MM.1S (cell line): ENCODE results near the gene ACVR2B.

Experiments
- DNase-seq: peaks from one replicate; pipeline ENCODE4 v3.0.0-alpha.2; 2015
- H2AFZ ChIP-seq: fragments of 300-600 bp; sonication (generic); 2 replicates; pipeline ENCODE4 v1.6.0; 2016; ENCODE audit warnings: antibody characterized with exemption, low read length
- H3F3A ChIP-seq: fragments of 300-600 bp; sonication (generic); 2 replicates; pipeline ENCODE4 v1.6.1; 2016; ENCODE audit warnings: mild to moderate bottlenecking, antibody characterized with exemption, low read length, moderate library complexity, mixed read lengths; ENCODE audit not compliant: insufficient read depth
- H3K27ac ChIP-seq: fragments of 300-600 bp; sonication (generic); 2 replicates; pipeline ENCODE4 v1.5.1; 2016; ENCODE audit warnings: mild to moderate bottlenecking, low read length
- H3K27me3 ChIP-seq: fragments of 300-600 bp; sonication (generic); replicated peaks from 2 replicates; pipeline ENCODE4 v1.6.0; 2016; ENCODE audit warnings: low read length; ENCODE audit not compliant: insufficient read depth
- H3K36me3 ChIP-seq: fragments of 300-600 bp; sonication (generic); replicated peaks from 2 replicates; pipeline ENCODE4 v1.6.1; 2016; ENCODE audit warnings: mild to moderate bottlenecking, low read length, mixed read lengths; ENCODE audit not compliant: insufficient read depth
- H3K4me1 ChIP-seq: fragments of 300-600 bp; sonication (generic); 2 replicates; pipeline ENCODE4 v1.6.1; 2016; ENCODE audit warnings: low read length, mixed read lengths
- H3K4me2 ChIP-seq: fragments of 300-600 bp; sonication (generic); 2 replicates; pipeline ENCODE4 v1.6.0; 2016; ENCODE audit warnings: low read depth, low read length
- H3K4me3 ChIP-seq: fragments of 300-600 bp; sonication (generic); 2 replicates; pipeline ENCODE4 v1.5.1; 2016; ENCODE audit warnings: low read length, mixed read lengths
- H3K79me2 ChIP-seq: fragments of 300-600 bp; sonication (generic); 2 replicates; pipeline ENCODE4 v1.6.1; 2016; ENCODE audit warnings: mixed run types, low read length, mixed read lengths
- H3K9ac ChIP-seq: fragments of 300-600 bp; sonication (generic); 2 replicates; pipeline ENCODE4 v1.6.1; 2016; ENCODE audit warnings: low read length, mixed read lengths
- H3K9me2 ChIP-seq: fragments of 300-600 bp; sonication (generic); replicated peaks from 2 replicates; pipeline ENCODE4 v1.6.1; 2016; ENCODE audit warnings: mild to moderate bottlenecking, low read length, mixed read lengths; ENCODE audit not compliant: insufficient read depth
- H3K9me3 ChIP-seq: fragments of 300-600 bp; sonication (generic); replicated peaks from 2 replicates; pipeline ENCODE4 v1.6.1; 2016; ENCODE audit warnings: mild to moderate bottlenecking, low read length, mixed read lengths; ENCODE audit not compliant: insufficient read depth
- H4K20me1 ChIP-seq: fragments of 300-600 bp; sonication (generic); 2 replicates; pipeline ENCODE4 v1.6.1; 2016; ENCODE audit warnings: mild to moderate bottlenecking, low read length, moderate library complexity, mixed read lengths; ENCODE audit not compliant: insufficient read depth
- CTCF ChIP-seq: fragments of 300-600 bp; sonication (generic); IDR thresholded peaks from 2 replicates; pipeline ENCODE4 v1.5.1; 2016; ENCODE audit warnings: antibody characterized with exemption, low read length, mixed read lengths
- EZH2 ChIP-seq: fragments of 300-600 bp; sonication (generic); optimal IDR thresholded peaks from 2 replicates; pipeline ENCODE3; 2017; ENCODE audit warnings: low read depth, mild to moderate bottlenecking, antibody characterized with exemption, low read length, mixed read lengths
- EZH2phosphoT487 ChIP-seq: fragments of 300-600 bp; sonication (generic); IDR thresholded peaks from 2 replicates; pipeline ENCODE4 v1.6.1; 2018; ENCODE audit warnings: antibody characterized with exemption, low read length

ACVR2B gene

GRCh38 chr3:38480093-38480445 lies 26.4 kb downstream of the ACVR2B start:
- Histone ChIP-seq H2AFZ (no peak overlapping the region), H3K36me3 (no peaks in the 10 kb centered on the region), H3K4me3 (no peak overlapping the region), H3K9ac (no peak overlapping the region), H3K27me3 (no peaks in the 10 kb centered on the region), H3K79me2 (no peaks in the 10 kb centered on the region), H3F3A (no peaks in the 10 kb centered on the region), H3K9me3 (no peaks in the 10 kb centered on the region), H4K20me1 (no peaks in the 10 kb centered on the region), H3K4me1 (no peaks in the 10 kb centered on the region), H3K27ac (no peak overlapping the region), H3K4me2 (no peak overlapping the region), H3K9me2 (no peaks in the 10 kb centered on the region)
- TF ChIP-seq EZH2 (no peak), EZH2phosphoT487 (no peak), CTCF (no peak)
- no peak for DNase-seq

- Histone ChIP-seq H3K4me3 (no peak overlapping the region), H3K9ac (no peak overlapping the region), H3K4me2 (no peak overlapping the region), H2AFZ (no peak overlapping the region), H4K20me1 (no peaks in the 10 kb centered on the region), H3K79me2 (no peaks in the 10 kb centered on the region), H3K36me3 (no peaks in the 10 kb centered on the region), H3K9me3 (no peaks in the 10 kb centered on the region), H3K9me2 (no peaks in the 10 kb centered on the region), H3K27ac (no peak overlapping the region), H3F3A (no peaks in the 10 kb centered on the region), H3K4me1 (no peaks in the 10 kb centered on the region), H3K27me3 (no peaks in the 10 kb centered on the region)
- no peak for DNase-seq
- no peak for TF ChIP-seq CTCF
- no peak for TF ChIP-seq EZH2
- TF ChIP-seq EZH2phosphoT487: no peak
Measured at GRCh38 chr3:38480930-38481329, 27.2 kb downstream of the ACVR2B start.

GRCh38 chr3:38482951-38483350 lies 29.3 kb downstream of the ACVR2B start:
- Histone ChIP-seq H2AFZ (no peak overlapping the region), H3K36me3 (no peaks in the 10 kb centered on the region), H3K27ac (no peak overlapping the region), H4K20me1 (no peaks in the 10 kb centered on the region), H3K9me3 (no peaks in the 10 kb centered on the region), H3K4me2 (no peak overlapping the region), H3K79me2 (no peaks in the 10 kb centered on the region), H3K4me1 (peaks cover 6% of the 10 kb centered on the region; the same call in 1 of the 2 replicates), H3F3A (0 out of 2 replicates have a peak, but pooled peaks cover 5% of the 10 kb centered on the region), H3K9me2 (no peaks in the 10 kb centered on the region), H3K27me3 (no peaks in the 10 kb centered on the region), H3K4me3 (no peak overlapping the region), H3K9ac (no peak overlapping the region)
- TF ChIP-seq EZH2 (no peak), EZH2phosphoT487 (no peak), CTCF (no peak)
- no peak for DNase-seq
